HEK293 (cell line): ENCODE data around the gene SH3BP1.
A peak's percentile ranks its signal among the peaks of the same experiment; 100 is the strongest.

Experiments used
- BCL11A ChIP-seq: fragments of 450-650 bp; formaldehyde crosslinking; IDR thresholded peaks from 2 replicates; pipeline ENCODE4 v1.5.1; 2016; ENCODE audit warnings: low read depth, missing biosample characterization, missing genetic modification characterization
- GLI2 ChIP-seq: fragments of 450-650 bp; formaldehyde crosslinking; IDR thresholded peaks from 2 replicates; pipeline ENCODE4; 2017; ENCODE audit warnings: missing biosample characterization, missing genetic modification characterization, low read depth, borderline replicate concordance
- KLF8 ChIP-seq: fragments of 450-650 bp; formaldehyde crosslinking; IDR thresholded peaks from 2 replicates; pipeline ENCODE4 v1.5.1; 2016; ENCODE audit warnings: missing biosample characterization, missing genetic modification characterization
- MEIS1 ChIP-seq: sonication (generic); formaldehyde crosslinking; IDR thresholded peaks from 2 replicates; pipeline ENCODE4 v1.8.1; 2022; ENCODE audit warnings: missing genetic modification reagents, mild to moderate bottlenecking, borderline replicate concordance
- OSR2 ChIP-seq: fragments of 450-650 bp; formaldehyde crosslinking; IDR thresholded peaks from 2 replicates; pipeline ENCODE4 v1.5.1; 2016; ENCODE audit warnings: missing biosample characterization, missing genetic modification characterization
- RBAK ChIP-seq: fragments of 450-650 bp; formaldehyde crosslinking; IDR thresholded peaks from 2 replicates; pipeline ENCODE4 v1.5.1; 2016; ENCODE audit warnings: missing biosample characterization, missing genetic modification characterization
- TRIM28 ChIP-seq: IDR thresholded peaks from 2 replicates; pipeline ENCODE4 v1.6.1; 2011; ENCODE audit warnings: low read length, control low read depth, borderline replicate concordance
- YY1 ChIP-seq: fragments of 450-650 bp; formaldehyde crosslinking; IDR thresholded peaks from 2 replicates; pipeline ENCODE4 v1.5.1; 2018; ENCODE audit warnings: missing biosample characterization, missing genetic modification characterization
- YY2 ChIP-seq: fragments of 450-650 bp; formaldehyde crosslinking; IDR thresholded peaks from 2 replicates; pipeline ENCODE4 v1.5.1; 2016; ENCODE audit warnings: missing biosample characterization, missing genetic modification characterization
- ZBTB49 ChIP-seq: fragments of 450-650 bp; formaldehyde crosslinking; IDR thresholded peaks from 2 replicates; pipeline ENCODE4 v1.5.1; 2016; ENCODE audit warnings: missing biosample characterization, missing genetic modification characterization, low read depth
- ZBTB7A ChIP-seq: fragments of 450-650 bp; formaldehyde crosslinking; IDR thresholded peaks from 2 replicates; pipeline ENCODE4 v1.5.1; 2016; ENCODE audit warnings: low read depth, missing biosample characterization, missing genetic modification characterization
- ZNF132 ChIP-seq: fragments of 450-650 bp; formaldehyde crosslinking; IDR thresholded peaks from 2 replicates; pipeline ENCODE4 v1.5.1; 2017; ENCODE audit warnings: missing biosample characterization, missing genetic modification characterization, borderline replicate concordance
- ZNF133 ChIP-seq: fragments of 450-650 bp; formaldehyde crosslinking; IDR thresholded peaks from 2 replicates; pipeline ENCODE4 v1.5.1; 2016; ENCODE audit warnings: missing biosample characterization, missing genetic modification characterization
- ZNF138 ChIP-seq: fragments of 450-650 bp; formaldehyde crosslinking; IDR thresholded peaks from 2 replicates; pipeline ENCODE4 v1.5.1; 2016; ENCODE audit warnings: missing biosample characterization, missing genetic modification characterization, borderline replicate concordance
- ZNF19 ChIP-seq: fragments of 450-650 bp; formaldehyde crosslinking; IDR thresholded peaks from 2 replicates; pipeline ENCODE4; 2016; ENCODE audit warnings: missing biosample characterization, missing genetic modification characterization, low read depth
- ZNF211 ChIP-seq: fragments of 450-650 bp; formaldehyde crosslinking; IDR thresholded peaks from 2 replicates; pipeline ENCODE4 v1.5.1; 2016; ENCODE audit warnings: low read depth, missing biosample characterization, missing genetic modification characterization
- ZNF266 ChIP-seq: fragments of 450-650 bp; formaldehyde crosslinking; IDR thresholded peaks from 2 replicates; pipeline ENCODE4 v1.5.1; 2016; ENCODE audit warnings: missing biosample characterization, missing genetic modification characterization, low read depth
- ZNF274 ChIP-seq, 2 experiments: fragments of 200-500 bp in 1 of 2; fragments of 450-650 bp in 1 of 2; sonication (Bioruptor generic) in 1 of 2; formaldehyde crosslinking in 1 of 2; IDR thresholded peaks; 2 replicates each; pipeline versions ENCODE4 v1.5.1 to v1.6.1; 2014 to 2016; ENCODE audit warnings: borderline replicate concordance in 1 of 2, inconsistent platforms in 1 of 2, low read length in 1 of 2, missing biosample characterization in 1 of 2, missing genetic modification characterization in 1 of 2
- ZNF324 ChIP-seq: fragments of 450-650 bp; formaldehyde crosslinking; IDR thresholded peaks from 2 replicates; pipeline ENCODE4 v1.5.1; 2016; ENCODE audit warnings: missing biosample characterization, missing genetic modification characterization
- ZNF37A ChIP-seq: fragments of 450-650 bp; IDR thresholded peaks from 2 replicates; pipeline ENCODE4 v1.5.1; 2018; ENCODE audit warnings: missing biosample characterization, missing genetic modification characterization
- ZNF394 ChIP-seq: fragments of 450-650 bp; formaldehyde crosslinking; IDR thresholded peaks from 2 replicates; pipeline ENCODE4 v1.5.1; 2016; ENCODE audit warnings: missing biosample characterization, missing genetic modification characterization, mild to moderate bottlenecking, moderate library complexity, borderline replicate concordance
- ZNF521 ChIP-seq: fragments of 450-650 bp; formaldehyde crosslinking; IDR thresholded peaks from 2 replicates; pipeline ENCODE4 v1.5.1; 2017; ENCODE audit warnings: missing biosample characterization, mild to moderate bottlenecking, missing genetic modification characterization
- ZNF585B ChIP-seq: fragments of 450-650 bp; formaldehyde crosslinking; IDR thresholded peaks from 2 replicates; pipeline ENCODE4 v1.5.1; 2016; ENCODE audit warnings: missing biosample characterization, missing genetic modification characterization
- ZNF621 ChIP-seq: fragments of 450-650 bp; formaldehyde crosslinking; IDR thresholded peaks from 2 replicates; pipeline ENCODE4 v1.5.1; 2017; ENCODE audit warnings: missing biosample characterization, missing genetic modification characterization
- ZNF654 ChIP-seq: fragments of 450-650 bp; formaldehyde crosslinking; IDR thresholded peaks from 2 replicates; pipeline ENCODE4 v1.5.1; 2016; ENCODE audit warnings: low read depth, missing biosample characterization, missing genetic modification characterization
- ZNF658 ChIP-seq: fragments of 450-650 bp; formaldehyde crosslinking; IDR thresholded peaks from 2 replicates; pipeline ENCODE4; 2016; ENCODE audit warnings: missing biosample characterization, missing genetic modification characterization
- ZNF776 ChIP-seq: fragments of 450-650 bp; formaldehyde crosslinking; IDR thresholded peaks from 2 replicates; pipeline ENCODE4 v1.5.0; 2017; ENCODE audit warnings: missing biosample characterization, missing genetic modification characterization, borderline replicate concordance
- ZNF843 ChIP-seq: fragments of 450-650 bp; formaldehyde crosslinking; IDR thresholded peaks from 2 replicates; pipeline ENCODE4 v1.5.1; 2016; ENCODE audit warnings: missing biosample characterization, missing genetic modification characterization
- ZXDB ChIP-seq: fragments of 450-650 bp; formaldehyde crosslinking; IDR thresholded peaks from 2 replicates; pipeline ENCODE4 v1.5.1; 2016; ENCODE audit warnings: missing biosample characterization, missing genetic modification characterization
- TF ChIP-seq, protein P1 (sequence below): fragments of 450-650 bp; formaldehyde crosslinking; IDR thresholded peaks from 2 replicates; pipeline ENCODE4 v1.5.1; 2016; ENCODE audit warnings: missing biosample characterization, missing genetic modification characterization, low read depth
- TF ChIP-seq, protein P2 (sequence below): fragments of 450-650 bp; formaldehyde crosslinking; IDR thresholded peaks from 2 replicates; pipeline ENCODE4 v1.5.1; 2016; ENCODE audit warnings: missing biosample characterization, missing genetic modification characterization

SH3BP1 gene

GRCh38 chr22:37686002-37686982 lies 46.8 kb downstream of the SH3BP1 start, which contains the start of gene NOL12 (continued):
- TF ChIP-seq ZNF776 (tag by site-specific recombination) = no peak
- TF ChIP-seq ZNF521 (tag by site-specific recombination) = no peak
- TF ChIP-seq, protein P1, sequence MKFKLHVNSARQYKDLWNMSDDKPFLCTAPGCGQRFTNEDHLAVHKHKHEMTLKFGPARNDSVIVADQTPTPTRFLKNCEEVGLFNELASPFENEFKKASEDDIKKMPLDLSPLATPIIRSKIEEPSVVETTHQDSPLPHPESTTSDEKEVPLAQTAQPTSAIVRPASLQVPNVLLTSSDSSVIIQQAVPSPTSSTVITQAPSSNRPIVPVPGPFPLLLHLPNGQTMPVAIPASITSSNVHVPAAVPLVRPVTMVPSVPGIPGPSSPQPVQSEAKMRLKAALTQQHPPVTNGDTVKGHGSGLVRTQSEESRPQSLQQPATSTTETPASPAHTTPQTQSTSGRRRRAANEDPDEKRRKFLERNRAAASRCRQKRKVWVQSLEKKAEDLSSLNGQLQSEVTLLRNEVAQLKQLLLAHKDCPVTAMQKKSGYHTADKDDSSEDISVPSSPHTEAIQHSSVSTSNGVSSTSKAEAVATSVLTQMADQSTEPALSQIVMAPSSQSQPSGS (tag by site-specific recombination) = peak; percentile 22; the same call in 1 of the 2 replicates
- TF ChIP-seq ZNF274 (IDR thresholded peaks at IDR 0.05; ENCODE audit: low read length) = no peak
- no peak for TF ChIP-seq ZNF274 (tag by site-specific recombination; IDR thresholded peaks at IDR 0.05; ENCODE audit: borderline replicate concordance)
- no peak for TF ChIP-seq BCL11A (tag by site-specific recombination)
- TF ChIP-seq ZNF37A = no peak
- TF ChIP-seq ZNF266 = no peak
- TF ChIP-seq KLF8 (tag by site-specific recombination) = peak; percentile 98
- TF ChIP-seq ZNF621 (tag by site-specific recombination) = no peak
- TF ChIP-seq, protein P2, sequence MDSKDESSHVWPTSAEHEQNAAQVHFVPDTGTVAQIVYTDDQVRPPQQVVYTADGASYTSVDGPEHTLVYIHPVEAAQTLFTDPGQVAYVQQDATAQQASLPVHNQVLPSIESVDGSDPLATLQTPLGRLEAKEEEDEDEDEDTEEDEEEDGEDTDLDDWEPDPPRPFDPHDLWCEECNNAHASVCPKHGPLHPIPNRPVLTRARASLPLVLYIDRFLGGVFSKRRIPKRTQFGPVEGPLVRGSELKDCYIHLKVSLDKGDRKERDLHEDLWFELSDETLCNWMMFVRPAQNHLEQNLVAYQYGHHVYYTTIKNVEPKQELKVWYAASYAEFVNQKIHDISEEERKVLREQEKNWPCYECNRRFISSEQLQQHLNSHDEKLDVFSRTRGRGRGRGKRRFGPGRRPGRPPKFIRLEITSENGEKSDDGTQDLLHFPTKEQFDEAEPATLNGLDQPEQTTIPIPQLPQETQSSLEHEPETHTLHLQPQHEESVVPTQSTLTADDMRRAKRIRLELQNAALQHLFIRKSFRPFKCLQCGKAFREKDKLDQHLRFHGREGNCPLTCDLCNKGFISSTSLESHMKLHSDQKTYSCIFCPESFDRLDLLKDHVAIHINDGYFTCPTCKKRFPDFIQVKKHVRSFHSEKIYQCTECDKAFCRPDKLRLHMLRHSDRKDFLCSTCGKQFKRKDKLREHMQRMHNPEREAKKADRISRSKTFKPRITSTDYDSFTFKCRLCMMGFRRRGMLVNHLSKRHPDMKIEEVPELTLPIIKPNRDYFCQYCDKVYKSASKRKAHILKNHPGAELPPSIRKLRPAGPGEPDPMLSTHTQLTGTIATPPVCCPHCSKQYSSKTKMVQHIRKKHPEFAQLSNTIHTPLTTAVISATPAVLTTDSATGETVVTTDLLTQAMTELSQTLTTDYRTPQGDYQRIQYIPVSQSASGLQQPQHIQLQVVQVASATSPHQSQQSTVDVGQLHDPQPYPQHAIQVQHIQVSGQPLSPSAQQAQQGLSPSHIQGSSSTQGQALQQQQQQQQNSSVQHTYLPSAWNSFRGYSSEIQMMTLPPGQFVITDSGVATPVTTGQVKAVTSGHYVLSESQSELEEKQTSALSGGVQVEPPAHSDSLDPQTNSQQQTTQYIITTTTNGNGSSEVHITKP (tag by site-specific recombination) = peak; percentile 72
- TF ChIP-seq YY2 (tag by site-specific recombination) = peak; percentile 90
- TF ChIP-seq RBAK = no peak
- no peak for TF ChIP-seq ZBTB49 (tag by site-specific recombination)
- TF ChIP-seq ZBTB7A (tag by site-specific recombination) = peak; percentile 86; the same call in 1 of the 2 replicates
- TF ChIP-seq YY1 (tag by site-specific recombination) = peak; percentile 81
- TF ChIP-seq ZNF133 (tag by site-specific recombination) = no peak
- peak; percentile 99 for TF ChIP-seq ZXDB
- TF ChIP-seq TRIM28 = peak; percentile 91
- peak; percentile 69 for TF ChIP-seq ZNF843 (tag by site-specific recombination)
- no peak for TF ChIP-seq ZNF658 (tag by site-specific recombination)
- no peak for TF ChIP-seq ZNF132 (tag by site-specific recombination)
- peak; percentile 72 for TF ChIP-seq OSR2 (tag by site-specific recombination)
- TF ChIP-seq MEIS1 (CRISPR knock-in tag) = no peak
- TF ChIP-seq ZNF19 (tag by site-specific recombination) = no peak
- TF ChIP-seq ZNF211 (tag by site-specific recombination) = no peak
- TF ChIP-seq ZNF394 (tag by site-specific recombination) = peak; percentile 98
- no peak; the same call in 1 of the 2 replicates for TF ChIP-seq ZNF138
- no peak for TF ChIP-seq GLI2 (tag by site-specific recombination)
- no peak; the same call in 1 of the 2 replicates for TF ChIP-seq ZNF654 (tag by site-specific recombination)
- TF ChIP-seq ZNF585B = no peak; the same call in 1 of the 2 replicates
- peak; percentile 98 for TF ChIP-seq ZNF324
